Activated CD4-positive, alpha-beta T cell treated with anti-CD3 and anti-CD28 coated beads for 36 hours (primary cell): ENCODE measurements around the gene KRT9. TPM values are rescaled to one million over a fixed set of nuclear protein-coding genes. Genes with fewer than 3 reads are reported as not detected.
A peak's percentile ranks its signal among the peaks of the same experiment; 100 is the strongest.
"Not testable (repeated sequence)": the region's sequence is repeated elsewhere in the genome, so short reads cannot be mapped to it uniquely, and the experiment has no call there.

Source experiments
- ATAC-seq: fragments of 200-7000 bp; cut with Tn5 transposase; one replicate; pipeline ENCODE4 v1.10.0; 2021; ENCODE audit warnings: mild to moderate bottlenecking, moderate library complexity
- CTCF ChIA-PET: fragments of 350-600 bp; sonication (Branson Sonifier 250); formaldehyde crosslinking; loops from one replicate; lab custom pipeline; 2021; ENCODE audit warnings: antibody characterized with exemption; lab: Charles Lee
- POLR2A ChIA-PET: fragments of 350-600 bp; sonication (Branson Sonifier 250); formaldehyde crosslinking; loops from one replicate; lab custom pipeline; 2021; ENCODE audit warnings: antibody characterized with exemption, inconsistent platforms; lab: Charles Lee
- DNase-seq: peaks from one replicate; pipeline ENCODE4 v3.0.0-alpha.2; 2020
- H3K27ac Mint-ChIP-seq: one replicate; pipeline ENCODE4 v1.8.0; 2021; ENCODE audit warnings: mixed read lengths
- H3K27me3 Mint-ChIP-seq: one replicate; pipeline ENCODE4 v1.8.0; 2021; ENCODE audit warnings: mixed read lengths
- H3K36me3 Mint-ChIP-seq: one replicate; pipeline ENCODE4 v1.8.0; 2021; ENCODE audit warnings: low read depth, mixed read lengths
- H3K4me1 Mint-ChIP-seq: one replicate; pipeline ENCODE4 v1.8.0; 2021; ENCODE audit warnings: mixed read lengths
- H3K4me3 Mint-ChIP-seq: one replicate; pipeline ENCODE4 v1.8.0; 2021; ENCODE audit warnings: mild to moderate bottlenecking, moderate library complexity, mixed read lengths
- H3K9me3 Mint-ChIP-seq: one replicate; pipeline ENCODE4 v1.8.0; 2021; ENCODE audit warnings: low read depth, mixed read lengths
- intact Hi-C, 2 experiments: fragments of 100-400 bp; cut with DNase I in 1 of 2; cut with micrococcal nuclease in 1 of 2; formaldehyde crosslinking; loops; one replicate each; pipeline versions ENCODE4 v1.14.2 to v1.15.1; 2022 to 2024; cut with DNase I, micrococcal nuclease
- total RNA-seq, 2 experiments: library from RNA; stranded (reverse); gene quantifications; one replicate each; pipeline ENCODE4 v1.2.3, GENCODE V29; 2021

The KRT9 gene
- total RNA-seq, 2 experiments from 2014 or later, result not detected

- H3K36me3 Mint-ChIP-seq, H3K4me1 Mint-ChIP-seq, H3K9me3 Mint-ChIP-seq, H3K4me3 Mint-ChIP-seq, DNase-seq, H3K27ac Mint-ChIP-seq, intact Hi-C loops, ATAC-seq: not testable (repeated sequence)
- POLR2A ChIA-PET, result interaction anchor here (0.7 kb wide), 1 partner anchor 325 kb away, joined by 3 read pairs; no protein-coding TSS in a partner anchor
- CTCF ChIA-PET, result interaction anchor here (0.6 to 1.9 kb wide), 4 partner anchors 33 to 385 kb away, joined by 3 to 11 read pairs (median 3); partner anchors contain the start of gene KRT19
- peaks cover 11% of the 10 kb centered on the region for H3K27me3 Mint-ChIP-seq
Observed at GRCh38 chr17:41582061-41582968, 10.5 kb upstream of the KRT9 start.

GRCh38 chr17:41581366-41582060 is 9.7 kb upstream of the KRT9 start:
- H3K9me3 Mint-ChIP-seq, result no peaks in the 10 kb centered on the region
- no peak overlapping the region for H3K27ac Mint-ChIP-seq
- no peaks in the 10 kb centered on the region for H3K4me1 Mint-ChIP-seq
- intact Hi-C loops, result no loop called here
- peaks cover 16% of the 10 kb centered on the region for H3K27me3 Mint-ChIP-seq
- ChIA-PET CTCF (interaction anchor here (0.7 to 1.9 kb wide), 5 partner anchors 32 to 84 kb away, joined by 3 to 11 read pairs (median 4); partner anchors contain the start of gene KRT19), POLR2A (interaction anchor here (0.6 kb wide), 1 partner anchor 10 kb away, joined by 3 read pairs; the partner anchor contains the start of gene KRT9)
- ATAC-seq, result no peak
- H3K36me3 Mint-ChIP-seq, result no peaks in the 10 kb centered on the region
- DNase-seq, result no peak
- no peak overlapping the region for H3K4me3 Mint-ChIP-seq

GRCh38 chr17:41580687-41581365 is 9.0 kb upstream of the KRT9 start:
- H3K36me3 Mint-ChIP-seq, result no peaks in the 10 kb centered on the region
- H3K27me3 Mint-ChIP-seq, result peaks cover 16% of the 10 kb centered on the region
- POLR2A ChIA-PET, result interaction anchor here (0.6 kb wide), 1 partner anchor 9 kb away, joined by 3 read pairs; the partner anchor contains the start of gene KRT9
- no peaks in the 10 kb centered on the region for H3K9me3 Mint-ChIP-seq
- DNase-seq (no peak), ATAC-seq (no peak)
- H3K4me3 Mint-ChIP-seq, result no peak overlapping the region
- intact Hi-C loops, result no loop called here
- no peaks in the 10 kb centered on the region for H3K4me1 Mint-ChIP-seq
- CTCF ChIA-PET, result interaction anchor here (0.7 to 1.9 kb wide), 5 partner anchors 32 to 68 kb away, joined by 3 to 11 read pairs (median 4); partner anchors contain the start of gene KRT19
- no peak overlapping the region for H3K27ac Mint-ChIP-seq

- Mint-ChIP-seq H3K4me3 (no peak overlapping the region), H3K9me3 (no peaks in the 10 kb centered on the region), H3K27ac (no peak overlapping the region), H3K36me3 (no peaks in the 10 kb centered on the region), H3K4me1 (no peaks in the 10 kb centered on the region), H3K27me3 (peaks cover 18% of the 10 kb centered on the region)
- DNase-seq (no peak), ATAC-seq (no peak)
- CTCF ChIA-PET, result interaction anchor here (0.7 to 2.3 kb wide), 5 partner anchors 22 to 83 kb away, joined by 3 to 23 read pairs (median 11); no protein-coding TSS in a partner anchor
- intact Hi-C loops, result no loop called here
- POLR2A ChIA-PET, result no interaction called here
Observed at GRCh38 chr17:41580244-41580575, 8.4 kb upstream of the KRT9 start.

- H3K36me3 Mint-ChIP-seq, result no peaks in the 10 kb centered on the region
- intact Hi-C loops, result loop anchor here in 1 of 2 experiments (1.0 kb wide), 4 partner anchors 30 to 87 kb away; no protein-coding TSS in a partner anchor
- H3K27ac Mint-ChIP-seq, result no peak overlapping the region
- DNase-seq (peak; percentile 89), ATAC-seq (peak; percentile 99)
- H3K9me3 Mint-ChIP-seq, result no peaks in the 10 kb centered on the region
- H3K4me3 Mint-ChIP-seq, result no peak overlapping the region
- no peaks in the 10 kb centered on the region for H3K4me1 Mint-ChIP-seq
- CTCF ChIA-PET, result interaction anchor here (0.7 to 2.6 kb wide), 9 partner anchors 8 to 88 kb away, joined by 3 to 23 read pairs (median 5); no protein-coding TSS in a partner anchor
- POLR2A ChIA-PET, result interaction anchor here (0.6 kb wide), 1 partner anchor 35 kb away, joined by 6 read pairs; no protein-coding TSS in a partner anchor
- peaks cover 20% of the 10 kb centered on the region for H3K27me3 Mint-ChIP-seq
Observed at GRCh38 chr17:41579484-41580243, 7.8 kb upstream of the KRT9 start.

GRCh38 chr17:41578971-41579370 is 7.1 kb upstream of the KRT9 start:
- CTCF ChIA-PET, result interaction anchor here (0.6 to 2.6 kb wide), 10 partner anchors 9 to 89 kb away, joined by 3 to 23 read pairs (median 4); no protein-coding TSS in a partner anchor
- H3K4me3 Mint-ChIP-seq, result no peak overlapping the region

GRCh38 chr17:41578538-41578937 is 6.7 kb upstream of the KRT9 start:
- CTCF ChIA-PET, result interaction anchor here (0.6 to 2.6 kb wide), 8 partner anchors 9 to 89 kb away, joined by 3 to 23 read pairs (median 4); no protein-coding TSS in a partner anchor
- H3K27ac Mint-ChIP-seq, result no peak overlapping the region
- peaks cover 23% of the 10 kb centered on the region for H3K27me3 Mint-ChIP-seq
- ATAC-seq (no peak), DNase-seq (no peak)
- no peaks in the 10 kb centered on the region for H3K9me3 Mint-ChIP-seq
- H3K4me3 Mint-ChIP-seq, result no peak overlapping the region
- intact Hi-C loops, result no loop called here
- POLR2A ChIA-PET, result no interaction called here
- no peaks in the 10 kb centered on the region for H3K36me3 Mint-ChIP-seq
- no peaks in the 10 kb centered on the region for H3K4me1 Mint-ChIP-seq

More at GRCh38 chr17:41578971-41579370, 7.1 kb upstream of the KRT9 start:
- ATAC-seq, result no peak
- H3K36me3 Mint-ChIP-seq, result no peaks in the 10 kb centered on the region
- no peak for DNase-seq
- no peak overlapping the region for H3K27ac Mint-ChIP-seq
- POLR2A ChIA-PET, result interaction anchor here (0.6 kb wide), 1 partner anchor 34 kb away, joined by 6 read pairs; no protein-coding TSS in a partner anchor
- intact Hi-C loops, result loop anchor here in 1 of 2 experiments (1.0 kb wide), 4 partner anchors 30 to 87 kb away; no protein-coding TSS in a partner anchor
- H3K9me3 Mint-ChIP-seq, result no peaks in the 10 kb centered on the region
- no peaks in the 10 kb centered on the region for H3K4me1 Mint-ChIP-seq
- peaks cover 22% of the 10 kb centered on the region for H3K27me3 Mint-ChIP-seq

- H3K4me3 Mint-ChIP-seq, DNase-seq, H3K36me3 Mint-ChIP-seq, H3K9me3 Mint-ChIP-seq, intact Hi-C loops, H3K27ac Mint-ChIP-seq, ATAC-seq, POLR2A ChIA-PET, H3K4me1 Mint-ChIP-seq: not testable (repeated sequence)
- H3K27me3 Mint-ChIP-seq, result peaks cover 32% of the 10 kb centered on the region
- CTCF ChIA-PET, result interaction anchor here (0.7 kb wide), 1 partner anchor 12 kb away, joined by 3 read pairs; no protein-coding TSS in a partner anchor
Observed at GRCh38 chr17:41576740-41577139, 4.9 kb upstream of the KRT9 start.

- no peak overlapping the region for H3K4me3 Mint-ChIP-seq
- H3K27me3 Mint-ChIP-seq, result peaks cover 36% of the 10 kb centered on the region
- H3K4me1 Mint-ChIP-seq, result no peaks in the 10 kb centered on the region
- DNase-seq, result no peak
- POLR2A ChIA-PET, result no interaction called here
- H3K9me3 Mint-ChIP-seq, result no peaks in the 10 kb centered on the region
- CTCF ChIA-PET, result interaction anchor here (0.6 to 1.0 kb wide), 4 partner anchors 27 to 770 kb away, joined by 3 to 4 read pairs (median 3); no protein-coding TSS in a partner anchor
- H3K36me3 Mint-ChIP-seq, result no peaks in the 10 kb centered on the region
- H3K27ac Mint-ChIP-seq, result no peak overlapping the region
- intact Hi-C loops, result no loop called here
- ATAC-seq, result no peak
Observed at GRCh38 chr17:41575336-41575735, 3.5 kb upstream of the KRT9 start.

- no peaks in the 10 kb centered on the region for H3K36me3 Mint-ChIP-seq
- ChIA-PET POLR2A (no interaction called here), CTCF (interaction anchor here (0.8 kb wide), 1 partner anchor 95 kb away, joined by 3 read pairs; no protein-coding TSS in a partner anchor)
- H3K27ac Mint-ChIP-seq, result no peak overlapping the region
- H3K4me1 Mint-ChIP-seq, result peaks cover 8% of the 10 kb centered on the region
- ATAC-seq, result no peak
- H3K27me3 Mint-ChIP-seq, result peaks cover 18% of the 10 kb centered on the region
- H3K4me3 Mint-ChIP-seq, result no peak overlapping the region
- DNase-seq, result no peak
- H3K9me3 Mint-ChIP-seq, result no peaks in the 10 kb centered on the region
- intact Hi-C loops, result no loop called here
Observed at GRCh38 chr17:41567317-41567716, 4.5 kb downstream of the KRT9 start.
